Peyer's patch (tissue), 4 donors: Measurements from ENCODE around the gene BBS9.

Source experiments
- POLR2A ChIP-seq, 2 donors: fragments of 450-650 bp; IDR thresholded peaks; one replicate each; pipeline ENCODE4 v1.5.1; 2017; ENCODE audit warnings: antibody characterized with exemption in 2 of 2, mild to moderate bottlenecking in 2 of 2, moderate library complexity in 2 of 2
- TF ChIP-seq, protein P1 (sequence below), 6 experiments: fragments of 450-650 bp in 4 of 6; fragments of 200-600 bp in 2 of 6; sonication (generic) in 1 of 6; IDR thresholded peaks; one replicate each; pipeline ENCODE4 v1.5.1; 2017 to 2019; ENCODE audit warnings: antibody characterized with exemption in 6 of 6, mild to moderate bottlenecking in 3 of 6, moderate library complexity in 1 of 6

DNA sequence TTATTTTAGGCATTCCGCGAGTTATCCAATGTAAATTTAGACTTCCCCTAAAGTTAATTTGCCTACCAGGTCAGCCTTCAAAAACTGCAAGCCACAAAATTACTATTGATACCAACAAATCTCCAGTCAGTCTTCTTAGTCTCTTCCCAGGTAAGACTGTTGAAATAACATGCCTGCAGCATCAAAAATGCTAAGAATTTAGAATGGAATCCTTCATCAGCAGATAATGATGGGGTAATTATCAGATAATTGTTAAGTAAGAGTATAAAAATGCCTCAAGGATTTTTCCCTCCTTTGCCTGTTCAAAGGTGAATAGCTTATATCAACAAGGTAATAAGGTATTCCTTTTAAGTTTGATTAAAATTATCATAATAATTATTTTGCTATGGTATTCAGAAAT lies 228.5 kb downstream of the BBS9 start:
- TF ChIP-seq, protein P1, sequence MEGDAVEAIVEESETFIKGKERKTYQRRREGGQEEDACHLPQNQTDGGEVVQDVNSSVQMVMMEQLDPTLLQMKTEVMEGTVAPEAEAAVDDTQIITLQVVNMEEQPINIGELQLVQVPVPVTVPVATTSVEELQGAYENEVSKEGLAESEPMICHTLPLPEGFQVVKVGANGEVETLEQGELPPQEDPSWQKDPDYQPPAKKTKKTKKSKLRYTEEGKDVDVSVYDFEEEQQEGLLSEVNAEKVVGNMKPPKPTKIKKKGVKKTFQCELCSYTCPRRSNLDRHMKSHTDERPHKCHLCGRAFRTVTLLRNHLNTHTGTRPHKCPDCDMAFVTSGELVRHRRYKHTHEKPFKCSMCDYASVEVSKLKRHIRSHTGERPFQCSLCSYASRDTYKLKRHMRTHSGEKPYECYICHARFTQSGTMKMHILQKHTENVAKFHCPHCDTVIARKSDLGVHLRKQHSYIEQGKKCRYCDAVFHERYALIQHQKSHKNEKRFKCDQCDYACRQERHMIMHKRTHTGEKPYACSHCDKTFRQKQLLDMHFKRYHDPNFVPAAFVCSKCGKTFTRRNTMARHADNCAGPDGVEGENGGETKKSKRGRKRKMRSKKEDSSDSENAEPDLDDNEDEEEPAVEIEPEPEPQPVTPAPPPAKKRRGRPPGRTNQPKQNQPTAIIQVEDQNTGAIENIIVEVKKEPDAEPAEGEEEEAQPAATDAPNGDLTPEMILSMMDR (IDR thresholded peaks at IDR 0.05) = no peak
- no peak for TF ChIP-seq POLR2A (IDR thresholded peaks at IDR 0.05)
